Measurements from ENCODE around the gene PPP2R5C.
"Not testable (repeated sequence)": the region's sequence is repeated elsewhere in the genome, so short reads cannot be mapped to it uniquely, and the experiment has no call there.

PPP2R5C gene

DNA sequence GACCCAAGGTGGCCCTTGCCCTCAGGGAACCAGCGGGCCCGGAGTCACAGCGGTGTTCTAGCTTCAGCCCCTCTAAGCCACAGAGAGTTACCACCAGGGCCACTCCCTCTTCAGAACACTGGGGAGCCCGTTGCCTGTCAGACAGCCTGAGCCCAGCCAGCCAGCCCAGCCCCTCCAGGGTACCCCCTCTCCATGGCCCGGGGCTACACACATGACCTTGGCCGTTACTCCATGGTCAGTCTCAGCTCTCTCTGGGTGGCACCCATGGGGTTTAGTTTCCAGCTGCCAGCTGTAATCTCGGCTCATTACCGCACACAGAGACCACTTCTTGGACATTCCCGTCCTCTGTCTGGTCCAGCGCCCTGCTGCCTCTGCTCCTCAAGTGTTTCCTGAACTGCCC lies 35.0 kb downstream of the PPP2R5C start:
- H2AFZ ChIP-seq (ENCODE audit: insufficient read depth, low read length, poor library complexity), result no peak overlapping the region
- no peak overlapping the region for H2AK5ac ChIP-seq (ENCODE audit: low read length)
- H3K36me3 ChIP-seq (ENCODE audit: control insufficient read depth in 1 of 2, insufficient read depth in 2 of 2, low read length in 2 of 2), result no peaks in the 10 kb centered on the region
- DNase-seq, result no peak
- H2BK5ac ChIP-seq (ENCODE audit: low read depth, low read length, poor library complexity), result no peak overlapping the region
- H3K4me3 ChIP-seq (ENCODE audit: low read depth, low read length), result no peak overlapping the region
- H4K8ac ChIP-seq (ENCODE audit: low read depth, low read length), result no peak overlapping the region
- no peak overlapping the region for H4K12ac ChIP-seq (ENCODE audit: low read depth, low read length)
- H3K14ac ChIP-seq (ENCODE audit: low read length), result no peak overlapping the region
- no peak overlapping the region for H3K4ac ChIP-seq (ENCODE audit: low read depth, low read length)
- H3K9me3 ChIP-seq (ENCODE audit: insufficient read depth, low read depth, low read length), result peaks cover 6% of the 10 kb centered on the region
- H3K79me2 ChIP-seq (ENCODE audit: control insufficient read depth, insufficient read depth, low read length, poor library complexity), result no peaks in the 10 kb centered on the region
- no peak overlapping the region for H3K4me2 ChIP-seq (ENCODE audit: low read length)
- no peak overlapping the region for H3K18ac ChIP-seq (ENCODE audit: low read length)
- no peaks in the 10 kb centered on the region for H3K4me1 ChIP-seq (ENCODE audit: control insufficient read depth in 1 of 2, insufficient read depth in 2 of 2, low read length in 2 of 2)
- H2BK12ac ChIP-seq (ENCODE audit: low read length), result no peak overlapping the region
- no peak overlapping the region for H3K9ac ChIP-seq (ENCODE audit: low read length)
- H4K91ac ChIP-seq (ENCODE audit: low read depth, low read length), result no peak overlapping the region
- H3K27me3 ChIP-seq (ENCODE audit: insufficient read depth, low read length), result no peaks in the 10 kb centered on the region
- H3K23ac ChIP-seq (ENCODE audit: low read length), result no peak overlapping the region
- WGBS (ENCODE audit: extremely low coverage, insufficient coverage, insufficient read length), result no CpG with 5 or more reads among the region's 10 CpGs
- no peaks in the 10 kb centered on the region for H3K79me1 ChIP-seq (ENCODE audit: low read length)
- no peak overlapping the region for H2BK120ac ChIP-seq (ENCODE audit: insufficient read depth, low read length, poor library complexity)
- no peak overlapping the region for H3K27ac ChIP-seq (ENCODE audit: low read depth, low read length)

DNA sequence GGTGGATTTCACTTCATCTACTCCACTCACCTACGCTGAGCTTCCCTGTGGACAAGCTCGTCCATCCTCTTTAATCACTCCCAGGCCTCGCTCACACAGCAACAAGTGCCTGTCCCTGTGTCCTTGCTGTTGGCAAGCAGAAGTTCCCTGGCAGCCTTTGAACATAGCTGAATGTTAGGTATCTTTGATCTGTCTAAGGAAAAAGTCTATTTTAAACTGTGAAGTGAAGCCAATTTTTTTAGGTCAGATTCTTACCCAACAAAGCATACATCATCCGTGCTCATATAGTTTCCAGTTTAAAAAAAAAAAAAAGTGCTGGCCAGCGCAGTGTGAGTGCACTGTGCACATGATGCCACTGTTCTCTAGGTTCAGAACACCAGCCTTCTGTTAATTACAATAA lies 36.3 kb downstream of the PPP2R5C start:
- Histone ChIP-seq H3K27ac (ENCODE audit: low read depth, low read length) (no peak overlapping the region), H2BK120ac (ENCODE audit: insufficient read depth, low read length, poor library complexity) (no peak overlapping the region), H3K9me3 (ENCODE audit: insufficient read depth, low read depth, low read length) (peaks cover 6% of the 10 kb centered on the region), H3K23ac (ENCODE audit: low read length) (no peak overlapping the region), H3K4me3 (ENCODE audit: low read depth, low read length) (no peak overlapping the region), H2AK5ac (ENCODE audit: low read length) (no peak overlapping the region), H3K27me3 (ENCODE audit: insufficient read depth, low read length) (no peaks in the 10 kb centered on the region), H3K4ac (ENCODE audit: low read depth, low read length) (no peak overlapping the region), H2AFZ (ENCODE audit: insufficient read depth, low read length, poor library complexity) (no peak overlapping the region), H4K8ac (ENCODE audit: low read depth, low read length) (no peak overlapping the region), H3K4me2 (ENCODE audit: low read length) (no peak overlapping the region), H3K14ac (ENCODE audit: low read length) (no peak overlapping the region), H2BK12ac (ENCODE audit: low read length) (no peak overlapping the region), H3K18ac (ENCODE audit: low read length) (no peak overlapping the region), H4K91ac (ENCODE audit: low read depth, low read length) (no peak overlapping the region), H3K36me3 (ENCODE audit: control insufficient read depth in 1 of 2, insufficient read depth in 2 of 2, low read length in 2 of 2) (no peaks in the 10 kb centered on the region), H3K9ac (ENCODE audit: low read length) (no peak overlapping the region), H3K79me2 (ENCODE audit: control insufficient read depth, insufficient read depth, low read length, poor library complexity) (no peaks in the 10 kb centered on the region), H3K4me1 (ENCODE audit: control insufficient read depth in 1 of 2, insufficient read depth in 2 of 2, low read length in 2 of 2) (peaks cover 0 to 2% of the 10 kb centered on the region in 2 experiments), H4K12ac (ENCODE audit: low read depth, low read length) (no peak overlapping the region), H2BK5ac (ENCODE audit: low read depth, low read length, poor library complexity) (no peak overlapping the region), H3K79me1 (ENCODE audit: low read length) (no peaks in the 10 kb centered on the region)
- DNase-seq, result no peak
- no CpG with 5 or more reads among the region's 5 CpGs for WGBS (ENCODE audit: extremely low coverage, insufficient coverage, insufficient read length)

GRCh38 chr14:101804373-101804772 lies 42.9 kb downstream of the PPP2R5C start:
- H2BK5ac ChIP-seq (ENCODE audit: low read depth, low read length, poor library complexity); H3K23ac ChIP-seq (ENCODE audit: low read length); H3K79me1 ChIP-seq (ENCODE audit: low read length); H2BK12ac ChIP-seq (ENCODE audit: low read length); H4K91ac ChIP-seq (ENCODE audit: low read depth, low read length); H4K8ac ChIP-seq (ENCODE audit: low read depth, low read length); H3K4me1 ChIP-seq (ENCODE audit: control insufficient read depth in 1 of 2, insufficient read depth in 2 of 2, low read length in 2 of 2); H3K27ac ChIP-seq (ENCODE audit: low read depth, low read length); H3K79me2 ChIP-seq (ENCODE audit: control insufficient read depth, insufficient read depth, low read length, poor library complexity); H2AFZ ChIP-seq (ENCODE audit: insufficient read depth, low read length, poor library complexity); H3K14ac ChIP-seq (ENCODE audit: low read length); H3K9me3 ChIP-seq (ENCODE audit: insufficient read depth, low read depth, low read length); H3K4me2 ChIP-seq (ENCODE audit: low read length); H2AK5ac ChIP-seq (ENCODE audit: low read length); H3K9ac ChIP-seq (ENCODE audit: low read length); H3K18ac ChIP-seq (ENCODE audit: low read length); H3K27me3 ChIP-seq (ENCODE audit: insufficient read depth, low read length); H4K12ac ChIP-seq (ENCODE audit: low read depth, low read length); H3K36me3 ChIP-seq (ENCODE audit: control insufficient read depth in 1 of 2, insufficient read depth in 2 of 2, low read length in 2 of 2); H3K4me3 ChIP-seq (ENCODE audit: low read depth, low read length); DNase-seq; H2BK120ac ChIP-seq (ENCODE audit: insufficient read depth, low read length, poor library complexity); H3K4ac ChIP-seq (ENCODE audit: low read depth, low read length): not testable (repeated sequence)
- WGBS (ENCODE audit: extremely low coverage, insufficient coverage, insufficient read length), result no CpG with 5 or more reads among the region's 1 CpG

GRCh38 chr14:101806252-101806651 lies 44.7 kb downstream of the PPP2R5C start:
- not testable (repeated sequence) for H3K4me3 ChIP-seq (ENCODE audit: low read depth, low read length); H3K9me3 ChIP-seq (ENCODE audit: insufficient read depth, low read depth, low read length); DNase-seq; H4K12ac ChIP-seq (ENCODE audit: low read depth, low read length); H3K4ac ChIP-seq (ENCODE audit: low read depth, low read length); H3K79me2 ChIP-seq (ENCODE audit: control insufficient read depth, insufficient read depth, low read length, poor library complexity); H3K27ac ChIP-seq (ENCODE audit: low read depth, low read length); H2BK5ac ChIP-seq (ENCODE audit: low read depth, low read length, poor library complexity); H3K4me2 ChIP-seq (ENCODE audit: low read length); H3K27me3 ChIP-seq (ENCODE audit: insufficient read depth, low read length); H3K14ac ChIP-seq (ENCODE audit: low read length); H2BK12ac ChIP-seq (ENCODE audit: low read length); H2BK120ac ChIP-seq (ENCODE audit: insufficient read depth, low read length, poor library complexity); H3K23ac ChIP-seq (ENCODE audit: low read length); H3K4me1 ChIP-seq (ENCODE audit: control insufficient read depth in 1 of 2, insufficient read depth in 2 of 2, low read length in 2 of 2); H3K18ac ChIP-seq (ENCODE audit: low read length); H2AFZ ChIP-seq (ENCODE audit: insufficient read depth, low read length, poor library complexity); H3K9ac ChIP-seq (ENCODE audit: low read length); H4K8ac ChIP-seq (ENCODE audit: low read depth, low read length); H4K91ac ChIP-seq (ENCODE audit: low read depth, low read length); H3K79me1 ChIP-seq (ENCODE audit: low read length); H2AK5ac ChIP-seq (ENCODE audit: low read length); H3K36me3 ChIP-seq (ENCODE audit: control insufficient read depth in 1 of 2, insufficient read depth in 2 of 2, low read length in 2 of 2)
- no CpG with 5 or more reads among the region's 1 CpG for WGBS (ENCODE audit: extremely low coverage, insufficient coverage, insufficient read length)
